Neural cell (in vitro differentiated cells): ENCODE results near the gene TBC1D3B.
"Not testable (repeated sequence)": the region's sequence is repeated elsewhere in the genome, so short reads cannot be mapped to it uniquely, and the experiment has no call there.

Experiments
- EZH2 ChIP-seq: fragments of 200-600, 300-800 bp; shearing (Covaris generic), sonication (generic); IDR thresholded peaks from 2 replicates; pipeline ENCODE4 v1.6.1; 2014; ENCODE audit warnings: antibody characterized with exemption, low read length, borderline replicate concordance, mild to moderate bottlenecking; ENCODE audit not compliant: insufficient read depth, poor library complexity, severe bottlenecking
- SMC3 ChIP-seq: fragments of 450-650 bp; conservative IDR thresholded peaks from 2 replicates; pipeline ENCODE4 v1.6.1; 2014; ENCODE audit warnings: antibody characterized with exemption, mild to moderate bottlenecking, moderate library complexity; ENCODE audit not compliant: poor library complexity
- TAF1 ChIP-seq: IDR thresholded peaks from 2 replicates; pipeline ENCODE4 v1.6.1; 2012; ENCODE audit warnings: low read depth
- TF ChIP-seq, protein P1 (sequence below): IDR thresholded peaks from 2 replicates; pipeline ENCODE4 v1.6.1; 2012; ENCODE audit warnings: borderline replicate concordance
- TF ChIP-seq, protein P2 (sequence below): fragments of 450-650 bp; IDR thresholded peaks from 2 replicates; pipeline ENCODE4 v1.5.1; 2014; ENCODE audit warnings: antibody characterized with exemption, mild to moderate bottlenecking, moderate library complexity; ENCODE audit not compliant: poor library complexity, severe bottlenecking

DNA sequence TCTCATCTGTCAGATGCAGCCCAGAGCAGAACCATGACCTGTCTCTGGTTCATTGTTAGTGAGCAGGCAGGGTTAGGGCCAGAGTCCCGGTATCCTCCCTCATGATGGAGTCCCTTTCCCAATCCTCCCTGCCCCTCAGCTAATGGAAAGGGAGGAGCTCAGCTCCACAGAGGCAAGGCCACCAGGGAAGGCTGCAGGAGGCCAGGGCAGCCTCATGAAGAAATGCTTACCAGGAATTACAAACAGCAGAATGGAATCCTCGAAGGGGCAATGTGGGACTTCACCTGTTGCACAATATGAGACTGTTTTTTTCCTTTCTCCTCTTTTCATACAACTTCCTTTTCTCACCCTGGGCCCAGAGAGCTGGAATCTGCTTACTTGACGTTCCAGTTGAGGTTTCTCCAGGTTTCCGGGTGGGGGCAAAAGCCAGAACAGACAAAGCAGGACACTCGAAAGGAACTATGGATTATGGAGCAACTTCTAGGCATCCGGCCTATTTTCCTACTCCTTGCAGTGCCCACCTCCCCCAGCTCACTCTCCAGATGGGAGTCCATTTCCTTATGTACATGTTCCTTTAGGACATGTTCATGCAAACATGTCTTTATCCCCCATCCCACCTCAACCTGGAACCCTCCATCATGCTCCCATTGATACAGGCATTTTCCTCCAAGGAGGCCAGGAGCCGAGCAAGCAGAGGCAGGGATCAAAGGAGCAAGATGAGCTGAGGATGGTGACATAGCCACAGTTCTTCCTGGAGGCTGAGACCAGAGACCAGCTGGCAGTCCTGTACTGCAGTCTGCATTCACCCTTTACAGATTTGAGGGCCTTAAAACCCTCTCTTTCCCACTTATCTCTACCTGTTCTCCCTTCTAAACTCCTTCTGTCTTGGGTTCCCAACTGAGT, 39.2 kb upstream of the TBC1D3B start:
- TF ChIP-seq EZH2, SMC3, TAF1: not testable (repeated sequence)
- TF ChIP-seq, protein P1, sequence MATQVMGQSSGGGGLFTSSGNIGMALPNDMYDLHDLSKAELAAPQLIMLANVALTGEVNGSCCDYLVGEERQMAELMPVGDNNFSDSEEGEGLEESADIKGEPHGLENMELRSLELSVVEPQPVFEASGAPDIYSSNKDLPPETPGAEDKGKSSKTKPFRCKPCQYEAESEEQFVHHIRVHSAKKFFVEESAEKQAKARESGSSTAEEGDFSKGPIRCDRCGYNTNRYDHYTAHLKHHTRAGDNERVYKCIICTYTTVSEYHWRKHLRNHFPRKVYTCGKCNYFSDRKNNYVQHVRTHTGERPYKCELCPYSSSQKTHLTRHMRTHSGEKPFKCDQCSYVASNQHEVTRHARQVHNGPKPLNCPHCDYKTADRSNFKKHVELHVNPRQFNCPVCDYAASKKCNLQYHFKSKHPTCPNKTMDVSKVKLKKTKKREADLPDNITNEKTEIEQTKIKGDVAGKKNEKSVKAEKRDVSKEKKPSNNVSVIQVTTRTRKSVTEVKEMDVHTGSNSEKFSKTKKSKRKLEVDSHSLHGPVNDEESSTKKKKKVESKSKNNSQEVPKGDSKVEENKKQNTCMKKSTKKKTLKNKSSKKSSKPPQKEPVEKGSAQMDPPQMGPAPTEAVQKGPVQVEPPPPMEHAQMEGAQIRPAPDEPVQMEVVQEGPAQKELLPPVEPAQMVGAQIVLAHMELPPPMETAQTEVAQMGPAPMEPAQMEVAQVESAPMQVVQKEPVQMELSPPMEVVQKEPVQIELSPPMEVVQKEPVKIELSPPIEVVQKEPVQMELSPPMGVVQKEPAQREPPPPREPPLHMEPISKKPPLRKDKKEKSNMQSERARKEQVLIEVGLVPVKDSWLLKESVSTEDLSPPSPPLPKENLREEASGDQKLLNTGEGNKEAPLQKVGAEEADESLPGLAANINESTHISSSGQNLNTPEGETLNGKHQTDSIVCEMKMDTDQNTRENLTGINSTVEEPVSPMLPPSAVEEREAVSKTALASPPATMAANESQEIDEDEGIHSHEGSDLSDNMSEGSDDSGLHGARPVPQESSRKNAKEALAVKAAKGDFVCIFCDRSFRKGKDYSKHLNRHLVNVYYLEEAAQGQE, result not testable (repeated sequence)
- TF ChIP-seq, protein P2, sequence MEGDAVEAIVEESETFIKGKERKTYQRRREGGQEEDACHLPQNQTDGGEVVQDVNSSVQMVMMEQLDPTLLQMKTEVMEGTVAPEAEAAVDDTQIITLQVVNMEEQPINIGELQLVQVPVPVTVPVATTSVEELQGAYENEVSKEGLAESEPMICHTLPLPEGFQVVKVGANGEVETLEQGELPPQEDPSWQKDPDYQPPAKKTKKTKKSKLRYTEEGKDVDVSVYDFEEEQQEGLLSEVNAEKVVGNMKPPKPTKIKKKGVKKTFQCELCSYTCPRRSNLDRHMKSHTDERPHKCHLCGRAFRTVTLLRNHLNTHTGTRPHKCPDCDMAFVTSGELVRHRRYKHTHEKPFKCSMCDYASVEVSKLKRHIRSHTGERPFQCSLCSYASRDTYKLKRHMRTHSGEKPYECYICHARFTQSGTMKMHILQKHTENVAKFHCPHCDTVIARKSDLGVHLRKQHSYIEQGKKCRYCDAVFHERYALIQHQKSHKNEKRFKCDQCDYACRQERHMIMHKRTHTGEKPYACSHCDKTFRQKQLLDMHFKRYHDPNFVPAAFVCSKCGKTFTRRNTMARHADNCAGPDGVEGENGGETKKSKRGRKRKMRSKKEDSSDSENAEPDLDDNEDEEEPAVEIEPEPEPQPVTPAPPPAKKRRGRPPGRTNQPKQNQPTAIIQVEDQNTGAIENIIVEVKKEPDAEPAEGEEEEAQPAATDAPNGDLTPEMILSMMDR, result not testable (repeated sequence)
